ENCODE data around the gene KAZN.
"Not testable (repeated sequence)": the region's sequence is repeated elsewhere in the genome, so short reads cannot be mapped to it uniquely, and the experiment has no call there.

Gene KAZN

GRCh38 chr1:14598498-14599182 lies at the start of gene KAZN:
TSS of gene KAZN (plus strand) at chr1:14598685.
- DNase-seq: no peak

- no peak for DNase-seq
Observed at GRCh38 chr1:14549897-14550620, 48.4 kb upstream of the KAZN start.

- DNase-seq: no peak
Observed at GRCh38 chr1:14551386-14551785, 47.1 kb upstream of the KAZN start.

GRCh38 chr1:14552246-14552965 lies 46.1 kb upstream of the KAZN start:
- no peak for DNase-seq

- no peak for DNase-seq
Observed at GRCh38 chr1:14553711-14554110, 44.8 kb upstream of the KAZN start.

GRCh38 chr1:14555091-14555490 lies 43.4 kb upstream of the KAZN start:
- no peak for DNase-seq

GRCh38 chr1:14561014-14561693 lies 37.3 kb upstream of the KAZN start:
- DNase-seq: no peak

GRCh38 chr1:14565090-14565489 lies 33.4 kb upstream of the KAZN start:
- DNase-seq: no peak

GRCh38 chr1:14567056-14567455 lies 31.4 kb upstream of the KAZN start:
- DNase-seq: no peak

GRCh38 chr1:14567903-14568302 lies 30.6 kb upstream of the KAZN start:
- DNase-seq: no peak

GRCh38 chr1:14568716-14569355 lies 29.6 kb upstream of the KAZN start:
- DNase-seq: no peak

- no peak for DNase-seq
Observed at GRCh38 chr1:14570514-14570913, 28.0 kb upstream of the KAZN start.

GRCh38 chr1:14571810-14572767 lies 26.4 kb upstream of the KAZN start:
- no peak for DNase-seq

GRCh38 chr1:14572861-14573260 lies 25.6 kb upstream of the KAZN start:
- no peak for DNase-seq

GRCh38 chr1:14576155-14576554 lies 22.3 kb upstream of the KAZN start:
- DNase-seq: no peak

- DNase-seq: no peak
Observed at GRCh38 chr1:14577261-14577660, 21.2 kb upstream of the KAZN start.

- no peak for DNase-seq
Observed at GRCh38 chr1:14578156-14578555, 20.3 kb upstream of the KAZN start.

GRCh38 chr1:14580295-14580694 lies 18.2 kb upstream of the KAZN start:
- not testable (repeated sequence) for DNase-seq

- DNase-seq: no peak
Observed at GRCh38 chr1:14580986-14581385, 17.5 kb upstream of the KAZN start.

- DNase-seq: no peak
Observed at GRCh38 chr1:14583788-14584187, 14.7 kb upstream of the KAZN start.

GRCh38 chr1:14585728-14586127 lies 12.8 kb upstream of the KAZN start:
- no peak for DNase-seq

Measured in CD4-positive, alpha-beta T cell treated with Interleukin-4 for 1 hour (primary cell).